AG04450 (cell line): Measurements from ENCODE around the gene SEC16A. TPM values are rescaled to one million over a fixed set of nuclear protein-coding genes. Genes with fewer than 3 reads are reported as not detected.

Experiments
- CTCF ChIA-PET: fragments of 300-600, 350-600 bp; formaldehyde crosslinking; extraction: SDS; loops from one replicate; lab custom pipeline; 2022; ENCODE audit warnings: antibody characterized with exemption, inconsistent platforms; lab: Charles Lee
- POLR2A ChIA-PET: fragments of 350-600 bp; formaldehyde crosslinking; extraction: SDS; loops from one replicate; lab custom pipeline; 2021; ENCODE audit warnings: antibody characterized with exemption, inconsistent platforms; lab: Yijun Ruan, JAX
- DNase-seq: peaks from one replicate; pipeline ENCODE4 v3.0.0-alpha.2; 2011; ENCODE audit warnings: low read depth, low spot score
- H3K27ac ChIP-seq: one replicate; pipeline ENCODE4 v1.5.1; 2012; ENCODE audit warnings: low read depth, low read length, control low read depth
- H3K27me3 ChIP-seq: one replicate; pipeline ENCODE4 v1.6.0; 2012; ENCODE audit warnings: low read length; ENCODE audit not compliant: control insufficient read depth, insufficient read depth
- H3K4me3 ChIP-seq: 2 replicates; pipeline ENCODE4 v1.5.1; 2011; ENCODE audit warnings: mild to moderate bottlenecking, low read depth, low read length, control low read depth
- H3K9me3 ChIP-seq: 2 replicates; pipeline ENCODE4 v1.5.1; 2012; ENCODE audit warnings: low read length; ENCODE audit not compliant: control insufficient read depth, insufficient read depth
- CTCF ChIP-seq: IDR thresholded peaks from 2 replicates; pipeline ENCODE4 v1.5.1; 2011; ENCODE audit warnings: low read depth, low read length, control low read depth, inconsistent platforms
- polyA plus RNA-seq: library from polyadenylated mRNA; depleted of rRNA; stranded (reverse); fragments of >200 nt; gene quantifications from 2 replicates; pipeline ENCODE4 v1.2.3, GENCODE V29; 2011

SEC16A gene
- polyA plus RNA-seq, 1 experiment = 23.2 TPM

GRCh38 chr9:136473354-136473721, 9.5 kb downstream of the SEC16A start:
- H3K9me3 ChIP-seq = no peaks in the 10 kb centered on the region; the same call in 1 of the 2 replicates
- no peak overlapping the region for H3K27ac ChIP-seq
- no peak for TF ChIP-seq CTCF
- ChIA-PET POLR2A (no interaction called here), CTCF (no interaction called here)
- no peak overlapping the region for H3K4me3 ChIP-seq
- no peaks in the 10 kb centered on the region for H3K27me3 ChIP-seq
- DNase-seq = no peak

- POLR2A ChIA-PET = no interaction called here
- Histone ChIP-seq H3K4me3 (no peak overlapping the region), H3K9me3 (no peaks in the 10 kb centered on the region; the same call in 1 of the 2 replicates), H3K27me3 (no peaks in the 10 kb centered on the region), H3K27ac (no peak overlapping the region)
- TF ChIP-seq CTCF = no peak
- CTCF ChIA-PET = no interaction called here
- no peak for DNase-seq
Measured at GRCh38 chr9:136472640-136473353, 10.0 kb downstream of the SEC16A start.

GRCh38 chr9:136471802-136472487, 10.9 kb downstream of the SEC16A start:
- no peak for DNase-seq
- ChIA-PET POLR2A (no interaction called here), CTCF (no interaction called here)
- no peaks in the 10 kb centered on the region for H3K27me3 ChIP-seq
- no peak overlapping the region for H3K27ac ChIP-seq
- no peak overlapping the region for H3K4me3 ChIP-seq
- H3K9me3 ChIP-seq = no peaks in the 10 kb centered on the region; the same call in 1 of the 2 replicates
- TF ChIP-seq CTCF = no peak

GRCh38 chr9:136470792-136471469, 11.9 kb downstream of the SEC16A start:
- CTCF ChIA-PET = no interaction called here

More at GRCh38 chr9:136470792-136471469, 11.9 kb downstream of the SEC16A start:
- DNase-seq = no peak
- POLR2A ChIA-PET = interaction anchor here (0.7 kb wide), 1 partner anchor 230 kb away, joined by 4 read pairs; no protein-coding TSS in a partner anchor
- Histone ChIP-seq H3K27me3 (no peaks in the 10 kb centered on the region), H3K27ac (no peak overlapping the region), H3K4me3 (no peak overlapping the region), H3K9me3 (no peaks in the 10 kb centered on the region)
- TF ChIP-seq CTCF = no peak
